H1 (cell line): Measurements from ENCODE around the gene MEGF9. TPM values are rescaled to one million over a fixed set of nuclear protein-coding genes. Genes with fewer than 3 reads are reported as not detected.

Experiments
- CTCF ChIA-PET: fragments of 300-600 bp; sonication (Branson Sonifier 250); formaldehyde crosslinking; loops from one replicate; lab custom pipeline; 2021; ENCODE audit not compliant: partially characterized antibody; lab: Charles Lee
- POLR2A ChIA-PET: fragments of 300-600 bp; sonication (Branson Sonifier 250); formaldehyde crosslinking; loops from one replicate; lab custom pipeline; 2021; ENCODE audit warnings: inconsistent platforms; ENCODE audit not compliant: partially characterized antibody; lab: Charles Lee
- DNase-seq, 2 experiments: peaks; one replicate each; pipeline versions ENCODE4 v3.0.0 to v3.0.0-alpha.2; 2010 to 2022; ENCODE audit warnings: low spot score in 2 of 2, low read depth in 1 of 2, mixed read lengths in 1 of 2
- FAIRE-seq: peaks from 2 replicates; lab custom pipeline; 2011; peaks lifted over from hg19 to GRCh38; lab: Jason Lieb, UNC
- H2AFZ ChIP-seq: 2 replicates; pipeline ENCODE4 v1.8.1; 2012; ENCODE audit warnings: low read length, inconsistent platforms
- H2AK5ac ChIP-seq: 2 replicates; pipeline ENCODE4 v1.6.1; 2013; ENCODE audit warnings: low read depth, low read length
- H2BK120ac ChIP-seq: replicated peaks from 2 replicates; pipeline ENCODE3; 2013; ENCODE audit warnings: low read depth, low read length, inconsistent platforms
- H2BK12ac ChIP-seq: 2 replicates; pipeline ENCODE4 v1.6.1; 2013; ENCODE audit warnings: low read depth, low read length
- H2BK15ac ChIP-seq: 2 replicates; pipeline ENCODE4 v1.6.1; 2013; ENCODE audit warnings: low read length
- H2BK20ac ChIP-seq: 2 replicates; pipeline ENCODE4 v1.6.1; 2013; ENCODE audit warnings: low read length
- H2BK5ac ChIP-seq: 2 replicates; pipeline ENCODE4 v1.6.1; 2013; ENCODE audit warnings: low read depth, low read length
- H3K14ac ChIP-seq: 2 replicates; pipeline ENCODE4 v1.6.1; 2013; ENCODE audit warnings: inconsistent platforms; ENCODE audit not compliant: insufficient read length
- H3K18ac ChIP-seq: 2 replicates; pipeline ENCODE4 v1.6.1; 2013; ENCODE audit warnings: low read length; ENCODE audit errors: extremely low read depth
- H3K23ac ChIP-seq: 2 replicates; pipeline ENCODE4 v1.6.1; 2013; ENCODE audit warnings: inconsistent platforms; ENCODE audit not compliant: insufficient read length
- H3K23me2 ChIP-seq: 2 replicates; pipeline ENCODE4 v1.6.1; 2013; ENCODE audit warnings: low read depth, low read length
- H3K27ac ChIP-seq: 2 replicates; pipeline ENCODE4 v1.6.1; 2011; ENCODE audit warnings: low read depth, low read length, inconsistent platforms
- H3K27me3 ChIP-seq, 4 experiments: replicated peaks in 1 of 4; 1 replicate in 1 of 4; 2 replicates in 3 of 4; pipeline versions ENCODE4 v1.6.1 to v1.8.1; 2011 to 2013; ENCODE audit warnings: low read length in 3 of 4, mild to moderate bottlenecking in 3 of 4, inconsistent platforms in 2 of 4, mixed read lengths in 2 of 4, moderate library complexity in 1 of 4; ENCODE audit not compliant: control insufficient read depth in 3 of 4, insufficient read depth in 3 of 4; ENCODE audit errors: extremely low read depth in 1 of 4
- H3K36me3 ChIP-seq, 4 experiments: 2 replicates each; pipeline versions ENCODE4 v1.6.1 to v1.8.1; 2011 to 2013; ENCODE audit warnings: mild to moderate bottlenecking in 4 of 4, low read length in 3 of 4, moderate library complexity in 2 of 4, control low read depth in 1 of 4, inconsistent platforms in 1 of 4; ENCODE audit not compliant: insufficient read depth in 4 of 4, control insufficient read depth in 2 of 4
- H3K4ac ChIP-seq: replicated peaks from 2 replicates; pipeline ENCODE3; 2013; ENCODE audit warnings: low read length, low read depth, mixed read lengths, inconsistent platforms; ENCODE audit not compliant: insufficient read length
- H3K4me1 ChIP-seq, 4 experiments: replicated peaks in 1 of 4; 1 replicate in 1 of 4; 2 replicates in 3 of 4; pipeline versions ENCODE4 v1.6.1 to v1.8.1; 2011 to 2013; ENCODE audit warnings: low read length in 3 of 4, inconsistent platforms in 2 of 4, mixed read lengths in 1 of 4; ENCODE audit not compliant: insufficient read depth in 4 of 4, control insufficient read depth in 3 of 4
- H3K4me2 ChIP-seq, 2 experiments: 2 replicates each; pipeline versions ENCODE4 v1.6.1 to v1.8.1; 2011 to 2013; ENCODE audit warnings: low read depth in 2 of 2, low read length in 2 of 2, control low read depth in 1 of 2, inconsistent platforms in 1 of 2, mild to moderate bottlenecking in 1 of 2; ENCODE audit not compliant: insufficient read depth in 1 of 2
- H3K4me3 ChIP-seq, 4 experiments: fragments of 200-600, 300-600 bp in 1 of 4; sonication (generic), shearing (Covaris generic), sonication (Bioruptor Twin) in 1 of 4; 2 replicates each; pipeline versions ENCODE4 v1.5.1 to v1.8.1; 2011 to 2016; ENCODE audit warnings: low read length in 4 of 4, low read depth in 3 of 4, control low read depth in 2 of 4, inconsistent platforms in 2 of 4, mild to moderate bottlenecking in 2 of 4, mixed read lengths in 1 of 4, moderate library complexity in 1 of 4; ENCODE audit not compliant: insufficient read depth in 2 of 4; ENCODE audit errors: extremely low read depth in 1 of 4
- H3K56ac ChIP-seq: replicated peaks from 2 replicates; pipeline ENCODE3; 2013; ENCODE audit warnings: low read depth, mild to moderate bottlenecking, mixed read lengths, low read length, inconsistent platforms; ENCODE audit not compliant: insufficient read length
- H3K79me1 ChIP-seq: 2 replicates; pipeline ENCODE4 v1.6.1; 2013; ENCODE audit warnings: low read depth, low read length, control low read depth
- H3K79me2 ChIP-seq, 2 experiments: 2 replicates each; pipeline versions ENCODE4 v1.6.1 to v1.8.1; 2012 to 2013; ENCODE audit warnings: low read length in 2 of 2, mild to moderate bottlenecking in 2 of 2, inconsistent platforms in 1 of 2; ENCODE audit not compliant: insufficient read depth in 2 of 2, control insufficient read depth in 1 of 2
- H3K9ac ChIP-seq, 4 experiments: replicated peaks in 1 of 4; 1 replicate in 1 of 4; 2 replicates in 3 of 4; pipeline versions ENCODE4 v1.6.1 to v1.8.1; 2011 to 2013; ENCODE audit warnings: low read depth in 3 of 4, low read length in 3 of 4, control low read depth in 2 of 4, mild to moderate bottlenecking in 2 of 4, moderate library complexity in 2 of 4, inconsistent platforms in 1 of 4; ENCODE audit errors: extremely low read depth in 1 of 4
- H3K9me3 ChIP-seq, 2 experiments: 2 replicates each; pipeline versions ENCODE4 v1.6.1 to v1.8.1; 2012 to 2013; ENCODE audit warnings: mild to moderate bottlenecking in 2 of 2, moderate library complexity in 2 of 2, control low read depth in 1 of 2, inconsistent platforms in 1 of 2, low read depth in 1 of 2, low read length in 1 of 2, mixed read lengths in 1 of 2; ENCODE audit not compliant: insufficient read depth in 2 of 2
- H4K20me1 ChIP-seq, 2 experiments: replicated peaks in 1 of 2; 2 replicates each; pipeline versions ENCODE3 to v1.8.1; 2011 to 2013; ENCODE audit warnings: inconsistent platforms in 2 of 2, low read length in 2 of 2, mild to moderate bottlenecking in 1 of 2; ENCODE audit not compliant: insufficient read depth in 2 of 2, control insufficient read depth in 1 of 2
- H4K5ac ChIP-seq: 2 replicates; pipeline ENCODE4 v1.6.1; 2013; ENCODE audit warnings: low read length, low read depth, mixed read lengths, inconsistent platforms; ENCODE audit not compliant: insufficient read length
- H4K8ac ChIP-seq: 2 replicates; pipeline ENCODE4 v1.8.0; 2013; ENCODE audit warnings: mild to moderate bottlenecking, moderate library complexity, low read length, inconsistent platforms; ENCODE audit not compliant: insufficient read depth; ENCODE audit errors: extremely low read depth
- H4K91ac ChIP-seq: replicated peaks from 2 replicates; pipeline ENCODE3; 2013; ENCODE audit warnings: low read length, mixed read lengths, inconsistent platforms; ENCODE audit not compliant: insufficient read length
- ATF2 ChIP-seq: IDR thresholded peaks from 2 replicates; pipeline ENCODE4 v1.6.1; 2012; ENCODE audit warnings: low read length, inconsistent platforms
- CHD2 ChIP-seq: IDR thresholded peaks from 2 replicates; pipeline ENCODE4 v1.6.1; 2012; ENCODE audit warnings: low read length, improper control_type of control experiment
- POLR2A ChIP-seq, 2 experiments: IDR thresholded peaks; 1 replicate in 1 of 2; 2 replicates in 1 of 2; pipeline ENCODE4 v1.6.1; 2011; ENCODE audit warnings: low read depth in 2 of 2, low read length in 2 of 2, mild to moderate bottlenecking in 2 of 2; ENCODE audit errors: control extremely low read depth in 1 of 2
- POU5F1 ChIP-seq: IDR thresholded peaks from 2 replicates; pipeline ENCODE4 v1.6.1; 2011; ENCODE audit warnings: low read depth, mild to moderate bottlenecking, low read length, moderate library complexity
- RFX5 ChIP-seq: IDR thresholded peaks from 2 replicates; pipeline ENCODE4 v1.6.1; 2011; ENCODE audit warnings: low read depth, low read length, improper control_type of control experiment, borderline replicate concordance
- RXRA ChIP-seq: IDR thresholded peaks from 2 replicates; pipeline ENCODE4 v1.6.1; 2011; ENCODE audit warnings: low read depth, mild to moderate bottlenecking, low read length, moderate library complexity; ENCODE audit not compliant: insufficient read depth
- SIRT6 ChIP-seq: IDR thresholded peaks from one replicate; pipeline ENCODE4 v1.7.1; 2012; ENCODE audit warnings: low read length, inconsistent platforms
- SP2 ChIP-seq: IDR thresholded peaks from 2 replicates; pipeline ENCODE4 v1.6.1; 2012; ENCODE audit warnings: mild to moderate bottlenecking, low read length, inconsistent platforms
- SUZ12 ChIP-seq: fragments of 200-600 bp; sonication (generic); IDR thresholded peaks from 2 replicates; pipeline ENCODE4 v1.6.1; 2012; ENCODE audit warnings: mild to moderate bottlenecking, inconsistent platforms, low read length, moderate library complexity, mixed read lengths
- TEAD4 ChIP-seq: IDR thresholded peaks from 2 replicates; pipeline ENCODE4 v1.6.1; 2012; ENCODE audit warnings: low read depth, low read length, inconsistent platforms, mixed read lengths
- ZNF274 ChIP-seq: IDR thresholded peaks from 2 replicates; pipeline ENCODE4 v1.7.0; 2012; ENCODE audit warnings: low read length, borderline replicate concordance; ENCODE audit errors: extremely low read depth
- WGBS, 2 experiments: shearing (Covaris generic) in 1 of 2; methylation state at CpG; one replicate each; pipeline versions ENCODE4 v1.1.6 to v1.1.7; 2013 to 2015; ENCODE audit warnings: low lambda C conversion rate in 2 of 2, mixed read lengths in 2 of 2, inconsistent platforms in 1 of 2, low coverage in 1 of 2, missing lambda C conversion rate in 1 of 2; ENCODE audit not compliant: insufficient replicate concordance in 2 of 2, insufficient coverage in 1 of 2, insufficient read length in 1 of 2; ENCODE audit errors: extremely low coverage in 1 of 2, missing lambda C conversion rate in 1 of 2; 5-methylcytosine and 5-hydroxymethylcytosine counted together
- polyA plus RNA-seq, 7 experiments: library from polyadenylated mRNA; depleted of rRNA in 3 of 7; stranded (reverse) in 5 of 7; unstranded in 2 of 7; fragments of >200 nt in 5 of 7; fragments of 200-250 nt in 2 of 7; gene quantifications; 1 replicate in 5 of 7; 2 replicates in 1 of 7; 4 replicates in 1 of 7; pipeline versions ENCODE4 v1.2.1 to v1.2.3, GENCODE V29; 2011 to 2013; ENCODE audit warnings: missing spikeins in 2 of 7, mixed read lengths in 2 of 7
- total RNA-seq: library from RNA; stranded (reverse); fragmentation: NEBNext Ultra II Directional; extraction: Animal tissue kit (Norgen Biotek cat#: 25700); gene quantifications from 2 replicates; pipeline ENCODE4 v1.2.1, GENCODE V29; 2021

MEGF9 gene
- total and polyA plus RNA-seq, 2 of the 8 experiments (the other 6 are each of a cell fraction or from before 2014, with no cell fraction given) = 0.45 to 1.8 TPM

GRCh38 chr9:120564589-120564988 lies 149.7 kb downstream of the MEGF9 start:
- Histone ChIP-seq H2AFZ (no peak overlapping the region), H4K5ac (no peak overlapping the region), H3K79me1 (peaks cover 16% of the 10 kb centered on the region; the same call in 1 of the 2 replicates), H3K4me2 (no peak overlapping the region), H4K91ac (no peak overlapping the region), H3K4me3 (no peak overlapping the region), H3K4ac (no peak overlapping the region), H3K18ac (no peak overlapping the region), H3K27me3 (no peaks in the 10 kb centered on the region), H2AK5ac (no peak overlapping the region), H3K9me3 (no peaks in the 10 kb centered on the region), H3K36me3 (peaks cover 10 to 49% (median 20%) of the 10 kb centered on the region in 4 experiments; a peak in 7 of 8 replicates), H3K23me2 (no peaks in the 10 kb centered on the region), H3K9ac (no peak overlapping the region), H2BK12ac (no peak overlapping the region), H2BK15ac (no peak overlapping the region), H3K79me2 (peaks cover 0 to 34% of the 10 kb centered on the region in 2 experiments; a peak in 2 of 4 replicates), H2BK5ac (no peak overlapping the region), H2BK120ac (no peak overlapping the region), H4K8ac (no peak overlapping the region), H3K4me1 (no peaks in the 10 kb centered on the region), H3K56ac (no peak overlapping the region), H3K14ac (no peak overlapping the region), H2BK20ac (no peak overlapping the region), H3K23ac (no peak overlapping the region), H4K20me1 (peaks cover 7 to 14% of the 10 kb centered on the region in 2 experiments), H3K27ac (no peak overlapping the region)
- POLR2A ChIA-PET = interaction anchor here (1.1 kb wide), 1 partner anchor 10 kb away, joined by 3 read pairs; no protein-coding TSS in a partner anchor
- FAIRE-seq (no peak), DNase-seq (no peak)
- TF ChIP-seq SP2 (no peak), POLR2A (IDR thresholded peaks at IDR 0.05; ENCODE audit: control extremely low read depth in 1 of 2, low read depth in 2 of 2, low read length in 2 of 2) (no peak), ZNF274 (no peak), TEAD4 (no peak), ATF2 (no peak), CHD2 (no peak), SIRT6 (no peak), POU5F1 (no peak), RFX5 (no peak), RXRA (no peak), SUZ12 (no peak)
- WGBS, 2 experiments = 92% methylated on average over 3 of the region's 3 CpGs; no CpG with 5 or more reads in 1 of the 2 experiments
- CTCF ChIA-PET = interaction anchor here (0.6 to 1.5 kb wide), 4 partner anchors 9 to 125 kb away, joined by 3 to 4 read pairs (median 3); no protein-coding TSS in a partner anchor
